H1 (cell line): Measurements from ENCODE around the gene BMPR1A. TPM values are rescaled to one million over a fixed set of nuclear protein-coding genes. Genes with fewer than 3 reads are reported as not detected.

Source experiments
- CTCF ChIA-PET: fragments of 300-600 bp; sonication (Branson Sonifier 250); formaldehyde crosslinking; loops from one replicate; lab custom pipeline; 2021; ENCODE audit not compliant: partially characterized antibody; lab: Charles Lee
- POLR2A ChIA-PET: fragments of 300-600 bp; sonication (Branson Sonifier 250); formaldehyde crosslinking; loops from one replicate; lab custom pipeline; 2021; ENCODE audit warnings: inconsistent platforms; ENCODE audit not compliant: partially characterized antibody; lab: Charles Lee
- DNase-seq, 2 experiments: peaks; one replicate each; pipeline versions ENCODE4 v3.0.0 to v3.0.0-alpha.2; 2010 to 2022; ENCODE audit warnings: low spot score in 2 of 2, low read depth in 1 of 2, mixed read lengths in 1 of 2
- FAIRE-seq: peaks from 2 replicates; lab custom pipeline; 2011; peaks lifted over from hg19 to GRCh38; lab: Jason Lieb, UNC
- H2AFZ ChIP-seq: 2 replicates; pipeline ENCODE4 v1.8.1; 2012; ENCODE audit warnings: low read length, inconsistent platforms
- H2AK5ac ChIP-seq: 2 replicates; pipeline ENCODE4 v1.6.1; 2013; ENCODE audit warnings: low read depth, low read length
- H2BK120ac ChIP-seq: replicated peaks from 2 replicates; pipeline ENCODE3; 2013; ENCODE audit warnings: low read depth, low read length, inconsistent platforms
- H2BK12ac ChIP-seq: 2 replicates; pipeline ENCODE4 v1.6.1; 2013; ENCODE audit warnings: low read depth, low read length
- H2BK15ac ChIP-seq: 2 replicates; pipeline ENCODE4 v1.6.1; 2013; ENCODE audit warnings: low read length
- H2BK20ac ChIP-seq: 2 replicates; pipeline ENCODE4 v1.6.1; 2013; ENCODE audit warnings: low read length
- H2BK5ac ChIP-seq: 2 replicates; pipeline ENCODE4 v1.6.1; 2013; ENCODE audit warnings: low read depth, low read length
- H3K14ac ChIP-seq: 2 replicates; pipeline ENCODE4 v1.6.1; 2013; ENCODE audit warnings: inconsistent platforms; ENCODE audit not compliant: insufficient read length
- H3K18ac ChIP-seq: 2 replicates; pipeline ENCODE4 v1.6.1; 2013; ENCODE audit warnings: low read length; ENCODE audit errors: extremely low read depth
- H3K23ac ChIP-seq: 2 replicates; pipeline ENCODE4 v1.6.1; 2013; ENCODE audit warnings: inconsistent platforms; ENCODE audit not compliant: insufficient read length
- H3K23me2 ChIP-seq: 2 replicates; pipeline ENCODE4 v1.6.1; 2013; ENCODE audit warnings: low read depth, low read length
- H3K27ac ChIP-seq: 2 replicates; pipeline ENCODE4 v1.6.1; 2011; ENCODE audit warnings: low read depth, low read length, inconsistent platforms
- H3K27me3 ChIP-seq, 4 experiments: replicated peaks in 1 of 4; 1 replicate in 1 of 4; 2 replicates in 3 of 4; pipeline versions ENCODE4 v1.6.1 to v1.8.1; 2011 to 2013; ENCODE audit warnings: low read length in 3 of 4, mild to moderate bottlenecking in 3 of 4, inconsistent platforms in 2 of 4, mixed read lengths in 2 of 4, moderate library complexity in 1 of 4; ENCODE audit not compliant: control insufficient read depth in 3 of 4, insufficient read depth in 3 of 4; ENCODE audit errors: extremely low read depth in 1 of 4
- H3K36me3 ChIP-seq, 4 experiments: 2 replicates each; pipeline versions ENCODE4 v1.6.1 to v1.8.1; 2011 to 2013; ENCODE audit warnings: mild to moderate bottlenecking in 4 of 4, low read length in 3 of 4, moderate library complexity in 2 of 4, control low read depth in 1 of 4, inconsistent platforms in 1 of 4; ENCODE audit not compliant: insufficient read depth in 4 of 4, control insufficient read depth in 2 of 4
- H3K4ac ChIP-seq: replicated peaks from 2 replicates; pipeline ENCODE3; 2013; ENCODE audit warnings: low read length, low read depth, mixed read lengths, inconsistent platforms; ENCODE audit not compliant: insufficient read length
- H3K4me1 ChIP-seq, 4 experiments: replicated peaks in 1 of 4; 1 replicate in 1 of 4; 2 replicates in 3 of 4; pipeline versions ENCODE4 v1.6.1 to v1.8.1; 2011 to 2013; ENCODE audit warnings: low read length in 3 of 4, inconsistent platforms in 2 of 4, mixed read lengths in 1 of 4; ENCODE audit not compliant: insufficient read depth in 4 of 4, control insufficient read depth in 3 of 4
- H3K4me2 ChIP-seq, 2 experiments: 2 replicates each; pipeline versions ENCODE4 v1.6.1 to v1.8.1; 2011 to 2013; ENCODE audit warnings: low read depth in 2 of 2, low read length in 2 of 2, control low read depth in 1 of 2, inconsistent platforms in 1 of 2, mild to moderate bottlenecking in 1 of 2; ENCODE audit not compliant: insufficient read depth in 1 of 2
- H3K4me3 ChIP-seq, 4 experiments: fragments of 200-600, 300-600 bp in 1 of 4; sonication (generic), shearing (Covaris generic), sonication (Bioruptor Twin) in 1 of 4; 2 replicates each; pipeline versions ENCODE4 v1.5.1 to v1.8.1; 2011 to 2016; ENCODE audit warnings: low read length in 4 of 4, low read depth in 3 of 4, control low read depth in 2 of 4, inconsistent platforms in 2 of 4, mild to moderate bottlenecking in 2 of 4, mixed read lengths in 1 of 4, moderate library complexity in 1 of 4; ENCODE audit not compliant: insufficient read depth in 2 of 4; ENCODE audit errors: extremely low read depth in 1 of 4
- H3K56ac ChIP-seq: replicated peaks from 2 replicates; pipeline ENCODE3; 2013; ENCODE audit warnings: low read depth, mild to moderate bottlenecking, mixed read lengths, low read length, inconsistent platforms; ENCODE audit not compliant: insufficient read length
- H3K79me1 ChIP-seq: 2 replicates; pipeline ENCODE4 v1.6.1; 2013; ENCODE audit warnings: low read depth, low read length, control low read depth
- H3K79me2 ChIP-seq, 2 experiments: 2 replicates each; pipeline versions ENCODE4 v1.6.1 to v1.8.1; 2012 to 2013; ENCODE audit warnings: low read length in 2 of 2, mild to moderate bottlenecking in 2 of 2, inconsistent platforms in 1 of 2; ENCODE audit not compliant: insufficient read depth in 2 of 2, control insufficient read depth in 1 of 2
- H3K9ac ChIP-seq, 4 experiments: replicated peaks in 1 of 4; 1 replicate in 1 of 4; 2 replicates in 3 of 4; pipeline versions ENCODE4 v1.6.1 to v1.8.1; 2011 to 2013; ENCODE audit warnings: low read depth in 3 of 4, low read length in 3 of 4, control low read depth in 2 of 4, mild to moderate bottlenecking in 2 of 4, moderate library complexity in 2 of 4, inconsistent platforms in 1 of 4; ENCODE audit errors: extremely low read depth in 1 of 4
- H3K9me3 ChIP-seq, 2 experiments: 2 replicates each; pipeline versions ENCODE4 v1.6.1 to v1.8.1; 2012 to 2013; ENCODE audit warnings: mild to moderate bottlenecking in 2 of 2, moderate library complexity in 2 of 2, control low read depth in 1 of 2, inconsistent platforms in 1 of 2, low read depth in 1 of 2, low read length in 1 of 2, mixed read lengths in 1 of 2; ENCODE audit not compliant: insufficient read depth in 2 of 2
- H4K20me1 ChIP-seq, 2 experiments: replicated peaks in 1 of 2; 2 replicates each; pipeline versions ENCODE3 to v1.8.1; 2011 to 2013; ENCODE audit warnings: inconsistent platforms in 2 of 2, low read length in 2 of 2, mild to moderate bottlenecking in 1 of 2; ENCODE audit not compliant: insufficient read depth in 2 of 2, control insufficient read depth in 1 of 2
- H4K5ac ChIP-seq: 2 replicates; pipeline ENCODE4 v1.6.1; 2013; ENCODE audit warnings: low read length, low read depth, mixed read lengths, inconsistent platforms; ENCODE audit not compliant: insufficient read length
- H4K8ac ChIP-seq: 2 replicates; pipeline ENCODE4 v1.8.0; 2013; ENCODE audit warnings: mild to moderate bottlenecking, moderate library complexity, low read length, inconsistent platforms; ENCODE audit not compliant: insufficient read depth; ENCODE audit errors: extremely low read depth
- H4K91ac ChIP-seq: replicated peaks from 2 replicates; pipeline ENCODE3; 2013; ENCODE audit warnings: low read length, mixed read lengths, inconsistent platforms; ENCODE audit not compliant: insufficient read length
- SP2 ChIP-seq: IDR thresholded peaks from 2 replicates; pipeline ENCODE4 v1.6.1; 2012; ENCODE audit warnings: mild to moderate bottlenecking, low read length, inconsistent platforms
- TEAD4 ChIP-seq: IDR thresholded peaks from 2 replicates; pipeline ENCODE4 v1.6.1; 2012; ENCODE audit warnings: low read depth, low read length, inconsistent platforms, mixed read lengths
- WGBS, 2 experiments: shearing (Covaris generic) in 1 of 2; methylation state at CpG; one replicate each; pipeline versions ENCODE4 v1.1.6 to v1.1.7; 2013 to 2015; ENCODE audit warnings: low lambda C conversion rate in 2 of 2, mixed read lengths in 2 of 2, inconsistent platforms in 1 of 2, low coverage in 1 of 2, missing lambda C conversion rate in 1 of 2; ENCODE audit not compliant: insufficient replicate concordance in 2 of 2, insufficient coverage in 1 of 2, insufficient read length in 1 of 2; ENCODE audit errors: extremely low coverage in 1 of 2, missing lambda C conversion rate in 1 of 2; 5-methylcytosine and 5-hydroxymethylcytosine counted together
- polyA plus RNA-seq, 7 experiments: library from polyadenylated mRNA; depleted of rRNA in 3 of 7; stranded (reverse) in 5 of 7; unstranded in 2 of 7; fragments of >200 nt in 5 of 7; fragments of 200-250 nt in 2 of 7; gene quantifications; 1 replicate in 5 of 7; 2 replicates in 1 of 7; 4 replicates in 1 of 7; pipeline versions ENCODE4 v1.2.1 to v1.2.3, GENCODE V29; 2011 to 2013; ENCODE audit warnings: missing spikeins in 2 of 7, mixed read lengths in 2 of 7
- total RNA-seq: library from RNA; stranded (reverse); fragmentation: NEBNext Ultra II Directional; extraction: Animal tissue kit (Norgen Biotek cat#: 25700); gene quantifications from 2 replicates; pipeline ENCODE4 v1.2.1, GENCODE V29; 2021

Gene BMPR1A
- total and polyA plus RNA-seq, 2 of the 8 experiments (the other 6 are each of a cell fraction or from before 2014, with no cell fraction given), result 34.4 to 129 TPM

DNA sequence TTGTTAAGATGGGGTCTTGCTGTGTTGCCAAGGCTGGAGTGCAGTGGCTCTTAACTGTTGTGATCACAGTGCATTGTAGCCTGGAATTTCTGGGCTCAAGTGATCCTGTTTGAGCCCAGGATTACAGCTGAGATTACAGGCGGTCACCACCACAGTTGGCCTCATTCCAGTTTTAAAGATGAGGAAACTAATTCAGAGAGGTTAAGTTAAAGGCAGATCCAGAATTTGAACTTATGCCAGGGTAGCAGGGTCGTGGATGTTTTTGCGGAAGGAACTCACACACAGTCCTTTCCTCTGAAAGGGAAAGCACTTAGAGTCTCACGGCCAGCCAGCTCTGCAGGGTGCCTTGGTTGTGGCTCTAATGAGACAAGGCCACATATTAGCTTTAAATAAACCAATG is 116.3 kb downstream of the BMPR1A start:
- Histone ChIP-seq H3K27ac (no peak overlapping the region), H3K79me1 (no peaks in the 10 kb centered on the region; the same call in 1 of the 2 replicates), H2BK20ac (peak overlapping the region; percentile 15), H2BK15ac (peak overlapping the region; percentile 74; the same call in 1 of the 2 replicates), H2AK5ac (peak overlapping the region; percentile 56; the same call in 1 of the 2 replicates), H3K9me3 (no peaks in the 10 kb centered on the region), H3K4ac (no peak overlapping the region), H4K91ac (no peak overlapping the region), H3K18ac (peak overlapping the region; percentile 38), H4K20me1 (peaks cover 0 to 1% of the 10 kb centered on the region in 2 experiments), H3K4me2 (peak overlapping the region in 1 of 2 experiments; percentile 18; a peak in 1 of 4 replicates), H3K36me3 (peaks cover 0 to 14% (median 2%) of the 10 kb centered on the region in 4 experiments; a peak in 2 of 8 replicates), H4K5ac (no peak overlapping the region), H3K4me3 (no peak overlapping the region), H3K23me2 (no peaks in the 10 kb centered on the region; the same call in 1 of the 2 replicates), H2BK5ac (peak overlapping the region; percentile 64; the same call in 1 of the 2 replicates), H2BK12ac (peak overlapping the region; percentile 86), H3K56ac (no peak overlapping the region), H3K79me2 (peaks cover 0 to 58% of the 10 kb centered on the region in 2 experiments; a peak in 2 of 4 replicates), H3K9ac (no peak overlapping the region), H2BK120ac (no peak overlapping the region), H3K27me3 (no peaks in the 10 kb centered on the region), H3K4me1 (peaks cover 0 to 17% (median 13%) of the 10 kb centered on the region in 4 experiments; a peak in 5 of 7 replicates), H4K8ac (no peak overlapping the region), H3K23ac (no peak overlapping the region), H2AFZ (no peak overlapping the region), H3K14ac (no peak overlapping the region)
- ChIA-PET CTCF (interaction anchor here (1.1 to 1.3 kb wide), 2 partner anchors 9 to 115 kb away, joined by 3 to 5 read pairs; no protein-coding TSS in a partner anchor), POLR2A (interaction anchor here (0.7 to 1.4 kb wide), 4 partner anchors 22 to 39 kb away, joined by 3 read pairs; no protein-coding TSS in a partner anchor)
- DNase-seq, result no peak
- TF ChIP-seq SP2, result no peak
- TF ChIP-seq TEAD4, result 0 out of 2 replicates have a peak, but pooled peaks have one; percentile 31
- FAIRE-seq, result peak; percentile 66
- 62% methylated on average over 4 of the region's 4 CpGs; no CpG with 5 or more reads in 1 of the 2 experiments for WGBS, 2 experiments
